Endothelial cell of umbilical vein (primary cell): Measurements from ENCODE around the gene VIL1. TPM values are rescaled to one million over a fixed set of nuclear protein-coding genes. Genes with fewer than 3 reads are reported as not detected.

ENCODE experiments used
- BruUV-seq: library from RNA; stranded (reverse); fragments of 400-500 nt; replicated peaks from 2 replicates; lab custom pipeline; 2021; lab: Mats Ljungman, UMichigan
- CTCF ChIA-PET: fragments of 300-600, 350-600 bp; sonication (Branson Sonifier 250); formaldehyde crosslinking; loops from one replicate; lab custom pipeline; 2021; ENCODE audit warnings: antibody characterized with exemption, inconsistent platforms; lab: Charles Lee
- POLR2A ChIA-PET: fragments of 300-600, 350-600 bp; sonication (Branson Sonifier 250); formaldehyde crosslinking; loops from one replicate; lab custom pipeline; 2021; ENCODE audit warnings: antibody characterized with exemption, inconsistent platforms; lab: Charles Lee
- DNase-seq: peaks from one replicate; pipeline ENCODE4 v3.0.0-alpha.2; 2011; ENCODE audit warnings: low read depth, low spot score
- FAIRE-seq: peaks from 2 replicates; lab custom pipeline; 2011; peaks lifted over from hg19 to GRCh38; lab: Jason Lieb, UNC
- H2AFZ ChIP-seq: 2 replicates; pipeline ENCODE4 v1.6.0; 2012; ENCODE audit warnings: low read depth, low read length, control low read depth, inconsistent platforms
- H3K27ac ChIP-seq: 2 replicates; pipeline ENCODE4 v1.5.1; 2011; ENCODE audit warnings: low read depth, mild to moderate bottlenecking, control low read depth, low read length, moderate library complexity; ENCODE audit not compliant: insufficient read depth
- H3K27me3 ChIP-seq, 2 experiments: 2 replicates each; pipeline versions ENCODE4 v1.6.0 to v1.6.1; 2011; ENCODE audit warnings: low read length in 2 of 2, mixed read lengths in 1 of 2; ENCODE audit not compliant: control insufficient read depth in 2 of 2, insufficient read depth in 2 of 2
- H3K36me3 ChIP-seq, 2 experiments: 2 replicates in 1 of 2; 3 replicates in 1 of 2; pipeline ENCODE4 v1.5.1; 2011; ENCODE audit warnings: low read length in 2 of 2, mild to moderate bottlenecking in 1 of 2, moderate library complexity in 1 of 2; ENCODE audit not compliant: control insufficient read depth in 2 of 2, insufficient read depth in 2 of 2; ENCODE audit errors: extremely low read depth in 1 of 2
- H3K4me1 ChIP-seq: 3 replicates; pipeline ENCODE4 v1.5.1; 2011; ENCODE audit warnings: mild to moderate bottlenecking, low read length; ENCODE audit not compliant: control insufficient read depth, insufficient read depth; ENCODE audit errors: extremely low read depth
- H3K4me2 ChIP-seq: 2 replicates; pipeline ENCODE4 v1.6.1; 2011; ENCODE audit warnings: low read length, control low read depth, mixed read lengths; ENCODE audit not compliant: insufficient read depth
- H3K4me3 ChIP-seq, 3 experiments: fragments of 200-600 bp in 1 of 3; sonication (generic), shearing (Covaris generic) in 1 of 3; replicated peaks in 1 of 3; 2 replicates each; pipeline ENCODE4 v1.5.1; 2011 to 2016; ENCODE audit warnings: control low read depth in 3 of 3, low read length in 3 of 3, mild to moderate bottlenecking in 2 of 3, inconsistent platforms in 1 of 3, low read depth in 1 of 3, moderate library complexity in 1 of 3; ENCODE audit not compliant: insufficient read depth in 1 of 3
- H3K79me2 ChIP-seq: 2 replicates; pipeline ENCODE4 v1.6.0; 2012; ENCODE audit warnings: low read length, inconsistent platforms; ENCODE audit not compliant: control insufficient read depth, insufficient read depth
- H3K9ac ChIP-seq: replicated peaks from 2 replicates; pipeline ENCODE3; 2011; ENCODE audit warnings: low read length, control low read depth; ENCODE audit not compliant: insufficient read depth; ENCODE audit errors: extremely low read depth
- H3K9me1 ChIP-seq: replicated peaks from 3 replicates; pipeline ENCODE4 v1.6.0; 2011; ENCODE audit warnings: mild to moderate bottlenecking, low read length; ENCODE audit not compliant: control insufficient read depth, insufficient read depth; ENCODE audit errors: extremely low read depth
- H3K9me3 ChIP-seq: replicated peaks from 2 replicates; pipeline ENCODE4 v1.5.1; 2012; ENCODE audit warnings: low read length, inconsistent platforms; ENCODE audit not compliant: control insufficient read depth, insufficient read depth
- H4K20me1 ChIP-seq: replicated peaks from 2 replicates; pipeline ENCODE3; 2011; ENCODE audit warnings: mild to moderate bottlenecking, low read length; ENCODE audit not compliant: control insufficient read depth, insufficient read depth; ENCODE audit errors: extremely low read depth
- EZH2 ChIP-seq: IDR thresholded peaks from 2 replicates; pipeline ENCODE4 v1.6.1; 2012; ENCODE audit warnings: borderline replicate concordance, low read depth, mild to moderate bottlenecking, moderate library complexity, low read length, inconsistent platforms; ENCODE audit not compliant: severe bottlenecking
- FOS ChIP-seq: IDR thresholded peaks from 2 replicates; pipeline ENCODE4 v1.6.1; 2011; ENCODE audit warnings: mild to moderate bottlenecking, low read length, moderate library complexity, borderline replicate concordance; ENCODE audit not compliant: insufficient read depth
- GATA2 ChIP-seq: IDR thresholded peaks from 2 replicates; pipeline ENCODE4 v1.7.0; 2011; ENCODE audit warnings: low read depth, mild to moderate bottlenecking, moderate library complexity, mixed read lengths, low read length; ENCODE audit not compliant: insufficient read length, insufficient read depth
- JUN ChIP-seq: IDR thresholded peaks from 2 replicates; pipeline ENCODE4 v1.6.1; 2011; ENCODE audit warnings: borderline replicate concordance, low read depth; ENCODE audit not compliant: insufficient read length, insufficient read depth
- MYC ChIP-seq: IDR thresholded peaks from one replicate; pipeline ENCODE4 v1.6.1; 2011; ENCODE audit warnings: mild to moderate bottlenecking, low read depth, low read length
- POLR2A ChIP-seq: IDR thresholded peaks from 2 replicates; pipeline ENCODE4 v1.6.1; 2012; ENCODE audit warnings: low read depth, mild to moderate bottlenecking, control low read depth, low read length
- POLR2AphosphoS5 ChIP-seq: IDR thresholded peaks from 2 replicates; pipeline ENCODE4 v1.6.1; 2012; ENCODE audit warnings: low read depth, mild to moderate bottlenecking, control low read depth, low read length, moderate library complexity; ENCODE audit not compliant: insufficient read depth
- dilution Hi-C: fragments of 300-500 bp; cut with MboI; formaldehyde crosslinking; loops from one replicate; pipeline ENCODE4 v1.15.0; 2019; ENCODE audit warnings: low sequenced_read_pairs; ENCODE audit not compliant: extremely low pct_ligation_motif_present
- intact Hi-C: fragments of 100-400 bp; cut with micrococcal nuclease; formaldehyde crosslinking; loops from one replicate; pipeline ENCODE4 v1.10.0; 2022
- polyA plus RNA-seq, 4 experiments: library from polyadenylated mRNA; depleted of rRNA in 3 of 4; stranded (reverse) in 3 of 4; unstranded in 1 of 4; fragments of >200 nt; gene quantifications; 2 replicates each; pipeline versions ENCODE4 v1.2.1 to v1.2.3, GENCODE V29; 2011 to 2012; ENCODE audit warnings: missing spikeins in 1 of 4
- total RNA-seq: library from RNA; stranded (reverse); gene quantifications from 2 replicates; pipeline ENCODE4 v1.2.3, GENCODE V29; 2021
- TF ChIP-seq, protein P1 (sequence below): IDR thresholded peaks from 2 replicates; pipeline ENCODE4 v1.6.1; 2011; ENCODE audit not compliant: insufficient read depth, insufficient read length
- TF ChIP-seq, protein P2 (sequence below), 2 donors: IDR thresholded peaks; 1 replicate in 1 of 2; 2 replicates in 1 of 2; pipeline ENCODE4 v1.5.1; 2011; ENCODE audit warnings: low read length in 2 of 2, mild to moderate bottlenecking in 2 of 2, moderate library complexity in 2 of 2, control low read depth in 1 of 2, inconsistent platforms in 1 of 2, low read depth in 1 of 2; ENCODE audit not compliant: insufficient read depth in 1 of 2; ENCODE audit errors: extremely low read depth in 1 of 2

The VIL1 gene
- total and polyA plus RNA-seq, 2 donors (not counting 3 experiments of a cell fraction or from before 2014, with no cell fraction given) = not detected

DNA sequence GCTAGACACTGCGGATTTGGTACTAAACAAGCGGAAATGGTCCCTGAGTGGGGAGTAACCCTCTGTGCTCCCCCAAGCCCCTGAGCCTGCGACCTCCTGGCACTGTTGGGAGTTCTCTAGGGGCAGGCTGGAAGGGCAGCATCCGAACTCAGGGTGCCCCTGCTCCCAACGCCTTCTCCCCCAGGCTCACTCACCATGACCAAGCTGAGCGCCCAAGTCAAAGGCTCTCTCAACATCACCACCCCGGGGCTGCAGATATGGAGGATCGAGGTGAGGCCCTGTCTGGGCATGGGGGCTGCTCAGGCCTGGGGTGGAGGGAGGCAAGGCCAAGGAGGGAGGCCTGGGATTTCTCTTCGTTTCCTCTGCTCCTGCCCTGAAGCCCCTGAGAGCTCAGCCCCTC, 4.7 kb downstream of the VIL1 start:
- POLR2A ChIA-PET = no interaction called here
- Histone ChIP-seq H3K9me1 (no peaks in the 10 kb centered on the region), H3K4me1 (no peaks in the 10 kb centered on the region), H3K27me3 (no peaks in the 10 kb centered on the region), H3K9me3 (no peaks in the 10 kb centered on the region), H3K36me3 (no peaks in the 10 kb centered on the region), H3K79me2 (no peaks in the 10 kb centered on the region), H3K9ac (no peak overlapping the region), H3K4me3 (no peak overlapping the region), H3K27ac (no peak overlapping the region), H3K4me2 (no peak overlapping the region), H2AFZ (no peak overlapping the region), H4K20me1 (no peaks in the 10 kb centered on the region)
- no peak for DNase-seq
- no peak for FAIRE-seq
- intact Hi-C loops = no loop called here
- CTCF ChIA-PET = no interaction called here
- TF ChIP-seq, protein P1, sequence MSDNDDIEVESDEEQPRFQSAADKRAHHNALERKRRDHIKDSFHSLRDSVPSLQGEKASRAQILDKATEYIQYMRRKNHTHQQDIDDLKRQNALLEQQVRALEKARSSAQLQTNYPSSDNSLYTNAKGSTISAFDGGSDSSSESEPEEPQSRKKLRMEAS = no peak
- no peak for TF ChIP-seq JUN
- TF ChIP-seq GATA2 = no peak
- TF ChIP-seq MYC = no peak
- TF ChIP-seq, protein P2, sequence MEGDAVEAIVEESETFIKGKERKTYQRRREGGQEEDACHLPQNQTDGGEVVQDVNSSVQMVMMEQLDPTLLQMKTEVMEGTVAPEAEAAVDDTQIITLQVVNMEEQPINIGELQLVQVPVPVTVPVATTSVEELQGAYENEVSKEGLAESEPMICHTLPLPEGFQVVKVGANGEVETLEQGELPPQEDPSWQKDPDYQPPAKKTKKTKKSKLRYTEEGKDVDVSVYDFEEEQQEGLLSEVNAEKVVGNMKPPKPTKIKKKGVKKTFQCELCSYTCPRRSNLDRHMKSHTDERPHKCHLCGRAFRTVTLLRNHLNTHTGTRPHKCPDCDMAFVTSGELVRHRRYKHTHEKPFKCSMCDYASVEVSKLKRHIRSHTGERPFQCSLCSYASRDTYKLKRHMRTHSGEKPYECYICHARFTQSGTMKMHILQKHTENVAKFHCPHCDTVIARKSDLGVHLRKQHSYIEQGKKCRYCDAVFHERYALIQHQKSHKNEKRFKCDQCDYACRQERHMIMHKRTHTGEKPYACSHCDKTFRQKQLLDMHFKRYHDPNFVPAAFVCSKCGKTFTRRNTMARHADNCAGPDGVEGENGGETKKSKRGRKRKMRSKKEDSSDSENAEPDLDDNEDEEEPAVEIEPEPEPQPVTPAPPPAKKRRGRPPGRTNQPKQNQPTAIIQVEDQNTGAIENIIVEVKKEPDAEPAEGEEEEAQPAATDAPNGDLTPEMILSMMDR (IDR thresholded peaks at IDR 0.05; ENCODE audit: extremely low read depth in 1 of 2, insufficient read depth in 1 of 2, low read depth in 1 of 2, low read length in 2 of 2) = no peak
- no peak for TF ChIP-seq FOS
- no peak for TF ChIP-seq EZH2
- no peak for TF ChIP-seq POLR2A
- TF ChIP-seq POLR2AphosphoS5 = no peak
- dilution Hi-C loops = no loop called here
- BruUV-seq = no TSS peak
